ENCODE results near the gene EEF1AKMT4.

Gene EEF1AKMT4

DNA sequence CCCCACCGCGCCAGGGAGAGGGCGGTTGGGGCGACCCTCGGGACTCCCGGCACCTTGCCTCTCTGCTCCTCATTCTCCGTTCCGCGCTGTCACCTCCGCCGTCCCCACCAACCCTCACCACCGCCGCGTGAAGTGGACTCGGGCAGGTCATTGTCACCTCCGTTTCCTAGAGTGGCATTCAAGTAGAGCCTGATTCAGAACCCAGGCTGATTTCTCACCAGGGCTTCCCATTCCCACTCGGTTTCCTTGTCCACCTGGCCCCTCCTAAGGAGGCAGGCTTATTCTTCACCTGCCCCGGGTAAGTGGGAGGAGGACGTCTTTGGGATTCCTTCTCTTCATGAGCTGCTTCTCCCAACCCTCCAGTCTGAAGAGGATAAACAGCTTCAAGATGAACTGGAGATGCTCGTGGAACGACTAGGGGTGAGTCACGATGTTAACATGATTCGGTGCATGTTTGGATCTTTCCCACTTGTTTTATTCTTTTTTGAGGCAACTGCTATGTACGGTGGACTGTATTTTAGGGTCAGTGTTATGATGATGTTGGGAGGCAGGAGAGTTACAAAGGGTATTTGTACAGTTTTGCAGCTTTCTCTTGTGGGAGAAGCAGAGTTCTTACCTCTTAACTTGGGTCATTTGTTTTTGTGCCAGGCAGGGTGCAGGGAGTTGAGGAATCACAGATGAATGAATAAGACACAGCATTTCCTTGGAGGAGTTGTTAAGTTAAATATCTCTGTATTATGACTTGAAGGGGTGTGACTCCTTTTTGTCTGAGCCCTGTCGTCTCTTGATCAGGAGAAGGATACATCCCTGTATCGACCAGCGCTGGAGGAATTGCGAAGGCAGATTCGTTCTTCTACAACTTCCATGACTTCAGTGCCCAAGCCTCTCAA is 50.3 kb downstream of the EEF1AKMT4 start:
- no peak for DNase-seq

DNA sequence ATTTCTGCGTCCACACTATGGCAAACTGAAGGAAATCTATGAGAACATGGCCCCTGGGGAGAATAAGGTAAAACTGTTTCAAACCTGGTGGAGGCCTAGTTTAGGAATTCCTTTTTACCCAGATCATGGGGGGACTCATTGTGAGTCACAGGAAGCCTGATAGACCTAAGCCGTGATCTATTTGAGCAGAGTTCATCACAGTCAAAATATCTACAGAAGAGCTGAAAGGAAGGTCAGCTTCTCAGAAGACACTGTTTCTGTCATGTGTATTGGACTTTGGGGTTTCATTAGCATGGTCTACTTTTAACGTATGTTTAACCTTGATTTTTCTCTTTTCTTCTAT is 50.9 kb downstream of the EEF1AKMT4 start:
- DNase-seq, result no peak

DNA sequence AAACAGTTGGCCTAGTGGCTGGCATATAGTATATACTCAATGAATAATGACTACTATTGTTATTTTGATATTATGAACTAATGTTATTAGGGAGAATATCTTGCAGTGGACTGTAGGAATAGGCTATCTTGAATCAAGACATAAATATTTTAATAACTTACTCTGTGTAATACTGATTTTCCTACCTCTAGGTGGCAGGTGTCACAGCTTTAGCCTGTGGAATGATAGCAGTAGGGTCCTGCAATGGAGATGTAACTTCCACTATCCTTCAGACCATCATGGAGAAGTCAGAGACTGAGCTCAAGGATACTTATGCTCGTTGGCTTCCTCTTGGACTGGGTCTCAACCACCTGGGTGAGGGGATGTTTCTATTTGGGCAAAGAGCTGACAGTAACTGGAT is 56.1 kb downstream of the EEF1AKMT4 start:
- DNase-seq, result no peak

DNA sequence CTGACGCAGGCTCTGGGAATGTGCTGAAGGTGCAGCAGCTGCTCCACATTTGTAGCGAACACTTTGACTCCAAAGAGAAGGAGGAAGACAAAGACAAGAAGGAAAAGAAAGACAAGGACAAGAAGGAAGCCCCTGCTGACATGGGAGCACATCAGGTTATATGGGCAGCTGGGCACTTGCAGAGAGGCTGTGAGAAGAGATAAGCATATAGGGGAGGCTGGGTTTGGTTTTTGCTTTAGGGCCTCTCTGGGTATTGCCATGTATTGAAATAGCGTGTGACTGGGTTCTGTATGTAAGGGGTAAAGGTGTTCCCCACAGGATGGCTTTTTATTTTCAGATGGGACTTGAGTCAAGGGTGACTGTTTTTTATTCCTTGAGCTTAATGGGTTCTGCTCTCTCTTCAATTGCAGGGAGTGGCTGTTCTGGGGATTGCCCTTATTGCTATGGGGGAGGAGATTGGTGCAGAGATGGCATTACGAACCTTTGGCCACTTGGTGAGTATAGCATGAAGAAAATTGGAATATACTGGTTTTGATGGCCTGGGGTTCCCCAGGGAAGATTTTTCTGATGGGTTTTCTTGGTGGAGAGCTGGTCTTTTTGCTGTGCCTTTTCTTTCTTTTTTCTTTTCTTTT is 57.0 kb downstream of the EEF1AKMT4 start:
- DNase-seq, result no peak

DNA sequence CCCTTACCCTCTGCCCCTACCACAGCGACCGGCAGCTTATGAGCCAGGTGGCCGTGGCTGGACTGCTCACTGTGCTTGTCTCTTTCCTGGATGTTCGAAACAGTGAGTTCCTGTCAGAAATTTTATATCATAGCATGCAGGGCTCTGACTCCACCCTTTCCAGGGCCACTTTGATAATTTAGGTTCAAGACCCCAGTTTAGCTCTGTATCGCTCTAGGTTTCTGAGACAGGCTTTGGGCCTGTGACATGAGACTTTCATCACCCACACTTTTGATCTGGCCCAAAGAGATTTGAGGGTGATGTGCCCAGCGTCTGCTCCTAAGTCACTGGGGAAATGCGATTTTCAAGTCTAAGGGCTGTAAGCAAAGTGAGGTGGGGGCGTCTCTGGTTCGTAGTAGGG is 58.4 kb downstream of the EEF1AKMT4 start:
- no peak for DNase-seq
